K562 (cell line): Measurements from ENCODE around the gene MGAT5. TPM values are rescaled to one million over a fixed set of nuclear protein-coding genes. Genes with fewer than 3 reads are reported as not detected.

Source experiments
- ATAC-seq: fragments of 200-7000 bp; cut with Tn5 transposase; 3 replicates; pipeline ENCODE4 v1.9.1; 2020; ENCODE audit warnings: moderate library complexity
- BruUV-seq: library from RNA; stranded (reverse); fragments of 400-500 nt; replicated peaks from 2 replicates; lab custom pipeline; 2021; lab: Mats Ljungman, UMichigan
- CTCF ChIA-PET: fragments of 300-600 bp; formaldehyde crosslinking; extraction: SDS; loops from one replicate; lab custom pipeline; 2021; ENCODE audit warnings: low intra/inter-chr PET ratio; lab: Yijun Ruan, JAX
- POLR2A ChIA-PET: fragments of 300-600, 350-650 bp; sonication (Branson Sonifier 250); formaldehyde crosslinking; extraction: SDS; loops from one replicate; lab custom pipeline; 2021; ENCODE audit warnings: antibody characterized with exemption, inconsistent platforms; lab: Yijun Ruan, JAX
- DNase-seq, 4 experiments: peaks; one replicate each; pipeline versions ENCODE4 v3.0.0 to v3.0.0-alpha.2; 2011 to 2018; ENCODE audit warnings: low spot score in 3 of 4, mixed read lengths in 3 of 4; ENCODE audit errors: extremely low read depth in 1 of 4
- FAIRE-seq: peaks from 2 replicates; lab custom pipeline; 2011; peaks lifted over from hg19 to GRCh38; lab: Jason Lieb, UNC
- H2AFZ ChIP-seq: 2 replicates; pipeline ENCODE4 v1.6.0; 2011; ENCODE audit warnings: low read depth, low read length, control low read depth, inconsistent platforms
- H3K27ac ChIP-seq: fragments of 200-600 bp; 3 replicates; pipeline ENCODE4 v1.8.0; 2011; ENCODE audit warnings: low read depth, mild to moderate bottlenecking, control low read depth, inconsistent platforms, low read length, moderate library complexity, mixed read lengths; ENCODE audit errors: extremely low read depth
- H3K27me3 ChIP-seq, 2 experiments: fragments of 300-600 bp in 1 of 2; 2 replicates in 1 of 2; 3 replicates in 1 of 2; pipeline versions ENCODE4 v1.6.0 to v1.8.0; 2011; ENCODE audit warnings: inconsistent platforms in 2 of 2, low read length in 2 of 2, mild to moderate bottlenecking in 1 of 2, mixed read lengths in 1 of 2, moderate library complexity in 1 of 2; ENCODE audit not compliant: control insufficient read depth in 2 of 2, insufficient read depth in 2 of 2
- H3K36me3 ChIP-seq: fragments of 300-600 bp; 3 replicates; pipeline ENCODE4 v1.8.0; 2011; ENCODE audit warnings: mild to moderate bottlenecking, low read length, inconsistent platforms; ENCODE audit not compliant: control insufficient read depth, insufficient read depth
- H3K4me1 ChIP-seq, 2 experiments: fragments of 200-600 bp in 1 of 2; replicated peaks in 1 of 2; 2 replicates in 1 of 2; 3 replicates in 1 of 2; pipeline versions ENCODE4 v1.5.1 to v1.8.0; 2011; ENCODE audit warnings: inconsistent platforms in 2 of 2, low read length in 2 of 2, mild to moderate bottlenecking in 1 of 2, mixed read lengths in 1 of 2, moderate library complexity in 1 of 2; ENCODE audit not compliant: control insufficient read depth in 2 of 2, insufficient read depth in 2 of 2
- H3K4me2 ChIP-seq: 2 replicates; pipeline ENCODE4 v1.6.1; 2011; ENCODE audit warnings: low read length, control low read depth, inconsistent platforms, mixed read lengths; ENCODE audit not compliant: insufficient read depth
- H3K4me3 ChIP-seq: fragments of 200-600 bp; sonication (generic), shearing (Covaris generic); 2 replicates; pipeline ENCODE4 v1.5.1; 2016; ENCODE audit warnings: control low read depth, inconsistent platforms
- H3K79me2 ChIP-seq: fragments of 200-600 bp; 3 replicates; pipeline ENCODE4 v1.8.0; 2011; ENCODE audit warnings: low read length, inconsistent platforms; ENCODE audit not compliant: control insufficient read depth, insufficient read depth
- H3K9ac ChIP-seq, 2 experiments: 2 replicates each; pipeline versions ENCODE4 v1.6.0 to v1.6.1; 2011; ENCODE audit warnings: low read depth in 2 of 2, low read length in 2 of 2, control low read depth in 1 of 2, inconsistent platforms in 1 of 2, mild to moderate bottlenecking in 1 of 2, mixed read lengths in 1 of 2; ENCODE audit not compliant: insufficient read depth in 1 of 2
- H3K9me1 ChIP-seq: one replicate; pipeline ENCODE4 v1.6.0; 2011; ENCODE audit warnings: inconsistent platforms, mild to moderate bottlenecking, low read length, moderate library complexity; ENCODE audit not compliant: control insufficient read depth, insufficient read depth
- H3K9me3 ChIP-seq: replicated peaks from 2 replicates; pipeline ENCODE4 v1.5.1; 2011; ENCODE audit warnings: low read depth, low read length, inconsistent platforms; ENCODE audit not compliant: control insufficient read depth, insufficient read depth
- H4K20me1 ChIP-seq: replicated peaks from 2 replicates; pipeline ENCODE4 v1.6.1; 2011; ENCODE audit warnings: low read length, inconsistent platforms, mixed read lengths; ENCODE audit not compliant: control insufficient read depth, insufficient read depth
- BMI1 ChIP-seq: fragments of 150-350 bp; IDR thresholded peaks from 2 replicates; pipeline ENCODE4 v1.6.1; 2014; ENCODE audit warnings: low read length
- FIP1L1 ChIP-seq: fragments of 200-400 bp; formaldehyde crosslinking; IDR thresholded peaks from 2 replicates; pipeline ENCODE4 v1.6.1; 2018; ENCODE audit warnings: mild to moderate bottlenecking, low read depth, low read length; ENCODE audit not compliant: poor library complexity, severe bottlenecking
- GABPB1 ChIP-seq: sonication (generic); formaldehyde crosslinking; IDR thresholded peaks from 2 replicates; pipeline ENCODE4 v1.8.0; 2022; ENCODE audit warnings: mild to moderate bottlenecking, missing genetic modification reagents
- POLR3A ChIP-seq: IDR thresholded peaks from 2 replicates; pipeline ENCODE4 v1.6.1; 2011; ENCODE audit warnings: borderline replicate concordance, mild to moderate bottlenecking, moderate library complexity; ENCODE audit not compliant: insufficient read length, insufficient read depth; ENCODE audit errors: extremely low read depth
- RBM22 ChIP-seq: fragments of 200-400 bp; formaldehyde crosslinking; IDR thresholded peaks from 2 replicates; pipeline ENCODE4 v1.6.1; 2018; ENCODE audit warnings: low read length, low read depth; ENCODE audit not compliant: poor library complexity, severe bottlenecking
- SMARCA4 ChIP-seq: fragments of 450-650 bp; IDR thresholded peaks from 2 replicates; pipeline ENCODE4 v1.6.1; 2016
- ZNF347 ChIP-seq: fragments of 450-650 bp; formaldehyde crosslinking; IDR thresholded peaks from 2 replicates; pipeline ENCODE4 v1.4.0; 2020; ENCODE audit warnings: low read depth, mild to moderate bottlenecking, moderate library complexity
- ZNF444 ChIP-seq: fragments of 250-450 bp; sonication (Bioruptor Pico); IDR thresholded peaks from 2 replicates; pipeline ENCODE4 v1.4.0; 2020; ENCODE audit warnings: mild to moderate bottlenecking, moderate library complexity
- ZNF75A ChIP-seq: fragments of 450-650 bp; formaldehyde crosslinking; IDR thresholded peaks from 2 replicates; pipeline ENCODE4 v1.4.0; 2020; ENCODE audit warnings: mild to moderate bottlenecking
- WGBS: fragments of 100-300 bp; shearing (Covaris generic); methylation state at CpG from one replicate; pipeline ENCODE4 v1.1.6; 2016; ENCODE audit warnings: low coverage, mixed read lengths; ENCODE audit not compliant: insufficient coverage; ENCODE audit errors: missing lambda C conversion rate; 5-methylcytosine and 5-hydroxymethylcytosine counted together
- in situ Hi-C: fragments of 300-500 bp; cut with MboI; formaldehyde crosslinking; loops from 4 replicates; pipeline ENCODE4 v1.15.0; 2018; ENCODE audit warnings: inconsistent platforms, mixed read lengths
- intact Hi-C: fragments of 100-400 bp; cut with micrococcal nuclease; formaldehyde crosslinking; loops from 2 replicates; pipeline ENCODE4 v1.14.2; 2022
- polyA plus RNA-seq, 8 experiments: library from polyadenylated mRNA; depleted of rRNA in 4 of 8; stranded (reverse) in 5 of 8; unstranded in 3 of 8; fragments of >200 nt; fragmentation: Nextera tagmentation in 2 of 8; fragmentation: Illumina TruSeq in 1 of 8; extraction: Ambion mirVana in 2 of 8; extraction: Trizol in 1 of 8; gene quantifications; 2 replicates each; pipeline versions ENCODE4 v1.2.1 to v1.2.3, GENCODE V29; 2011 to 2014; ENCODE audit warnings: inconsistent platforms in 1 of 8, missing spikeins in 1 of 8
- total RNA-seq, 7 experiments: library from RNA; depleted of rRNA in 6 of 7; stranded (reverse); fragments of >200 nt in 6 of 7; fragmentation: Illumina TruSeq in 2 of 7; extraction: Trizol in 2 of 7; gene quantifications; 2 replicates each; pipeline versions ENCODE4 v1.2.1 to v1.2.3, GENCODE V29; 2011 to 2021; ENCODE audit warnings: low replicate concordance in 1 of 7
- TF ChIP-seq, protein P1 (sequence below): fragments of 250-450 bp; sonication (Bioruptor Pico); IDR thresholded peaks from 2 replicates; pipeline ENCODE4 v1.5.0; 2021; ENCODE audit warnings: mild to moderate bottlenecking, borderline replicate concordance
- TF ChIP-seq, protein P2 (sequence below): sonication (generic); formaldehyde crosslinking; IDR thresholded peaks from 2 replicates; pipeline ENCODE4 v1.8.0; 2022; ENCODE audit warnings: mild to moderate bottlenecking, missing genetic modification reagents
- TF ChIP-seq, protein P3 (sequence below): fragments of 450-650 bp; IDR thresholded peaks from 2 replicates; pipeline ENCODE4 v1.6.1; 2017; ENCODE audit warnings: antibody characterized with exemption
- TF ChIP-seq, protein P4 (sequence below), 3 experiments: fragments of 200-800 bp in 1 of 3; fragments of 250-450 bp in 1 of 3; fragments of 450-650 bp in 1 of 3; sonication (Bioruptor Pico) in 1 of 3; sonication (Bioruptor generic) in 1 of 3; formaldehyde crosslinking in 1 of 3; IDR thresholded peaks; 2 replicates each; pipeline versions ENCODE4 v1.6.1 to v1.8.0; 2016 to 2022; ENCODE audit warnings: mild to moderate bottlenecking in 2 of 3, missing genetic modification characterization in 2 of 3, missing compliant biosample characterization in 1 of 3, moderate library complexity in 1 of 3

The MGAT5 gene
- total and polyA plus RNA-seq, 9 of the 15 experiments (the other 6 are each of a cell fraction or from before 2014, with no cell fraction given): 1.6 to 18.6 (median 11.1) TPM

DNA sequence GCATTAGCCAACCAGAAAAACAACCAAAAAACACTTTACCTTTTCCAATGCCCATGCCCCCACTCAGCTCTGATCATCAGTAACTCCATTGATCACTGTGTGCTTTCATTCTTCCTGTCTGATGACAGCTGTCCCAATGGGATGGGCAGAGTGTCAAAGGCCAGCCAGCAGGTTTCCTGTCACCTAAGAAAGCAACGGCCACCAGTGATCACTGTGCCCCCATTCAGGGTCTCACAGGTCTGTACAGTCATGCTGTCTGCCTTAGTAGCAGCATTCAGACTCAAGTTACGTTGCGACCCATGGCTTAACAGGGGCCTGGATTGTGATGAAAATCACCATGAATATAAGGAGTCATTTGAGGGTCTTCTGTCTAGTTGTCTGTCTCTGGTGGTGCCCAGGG lies 184.5 kb downstream of the MGAT5 start:
- Histone ChIP-seq H3K9me1 (peaks cover 3% of the 10 kb centered on the region), H3K4me3 (no peak overlapping the region), H3K4me2 (no peak overlapping the region), H4K20me1 (no peaks in the 10 kb centered on the region; the same call in 1 of the 2 replicates), H3K79me2 (no peaks in the 10 kb centered on the region), H3K9me3 (no peaks in the 10 kb centered on the region), H2AFZ (no peak overlapping the region), H3K27me3 (no peaks in the 10 kb centered on the region), H3K36me3 (no peaks in the 10 kb centered on the region; the same call in 2 of the 3 replicates), H3K9ac (no peak overlapping the region), H3K27ac (no peak overlapping the region), H3K4me1 (no peaks in the 10 kb centered on the region)
- ChIA-PET CTCF (no interaction called here), POLR2A (interaction anchor here (0.7 kb wide), 1 partner anchor 26 kb away, joined by 4 read pairs; no protein-coding TSS in a partner anchor)
- BruUV-seq: no TSS peak
- DNase-seq (no peak), ATAC-seq (no peak), FAIRE-seq (no peak)
- intact Hi-C loops (no loop called here), in situ Hi-C loops (no loop called here)
- 64% methylated on average over 3 of the region's 3 CpGs for WGBS
- TF ChIP-seq RBM22 (no peak), ZNF444 (CRISPR knock-in tag) (no peak), ZNF75A (CRISPR knock-in tag) (no peak), FIP1L1 (no peak), SMARCA4 (no peak), ZNF347 (CRISPR knock-in tag) (no peak), BMI1 (no peak), GABPB1 (no peak), POLR3A (no peak)
- TF ChIP-seq, protein P1, sequence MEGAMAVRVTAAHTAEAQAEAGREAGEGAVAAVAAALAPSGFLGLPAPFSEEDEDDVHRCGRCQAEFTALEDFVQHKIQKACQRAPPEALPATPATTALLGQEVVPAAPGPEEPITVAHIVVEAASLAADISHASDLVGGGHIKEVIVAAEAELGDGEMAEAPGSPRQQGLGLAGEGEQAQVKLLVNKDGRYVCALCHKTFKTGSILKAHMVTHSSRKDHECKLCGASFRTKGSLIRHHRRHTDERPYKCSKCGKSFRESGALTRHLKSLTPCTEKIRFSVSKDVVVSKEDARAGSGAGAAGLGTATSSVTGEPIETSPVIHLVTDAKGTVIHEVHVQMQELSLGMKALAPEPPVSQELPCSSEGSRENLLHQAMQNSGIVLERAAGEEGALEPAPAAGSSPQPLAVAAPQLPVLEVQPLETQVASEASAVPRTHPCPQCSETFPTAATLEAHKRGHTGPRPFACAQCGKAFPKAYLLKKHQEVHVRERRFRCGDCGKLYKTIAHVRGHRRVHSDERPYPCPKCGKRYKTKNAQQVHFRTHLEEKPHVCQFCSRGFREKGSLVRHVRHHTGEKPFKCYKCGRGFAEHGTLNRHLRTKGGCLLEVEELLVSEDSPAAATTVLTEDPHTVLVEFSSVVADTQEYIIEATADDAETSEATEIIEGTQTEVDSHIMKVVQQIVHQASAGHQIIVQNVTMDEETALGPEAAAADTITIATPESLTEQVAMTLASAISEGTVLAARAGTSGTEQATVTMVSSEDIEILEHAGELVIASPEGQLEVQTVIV (CRISPR knock-in tag): no peak
- TF ChIP-seq, protein P2, sequence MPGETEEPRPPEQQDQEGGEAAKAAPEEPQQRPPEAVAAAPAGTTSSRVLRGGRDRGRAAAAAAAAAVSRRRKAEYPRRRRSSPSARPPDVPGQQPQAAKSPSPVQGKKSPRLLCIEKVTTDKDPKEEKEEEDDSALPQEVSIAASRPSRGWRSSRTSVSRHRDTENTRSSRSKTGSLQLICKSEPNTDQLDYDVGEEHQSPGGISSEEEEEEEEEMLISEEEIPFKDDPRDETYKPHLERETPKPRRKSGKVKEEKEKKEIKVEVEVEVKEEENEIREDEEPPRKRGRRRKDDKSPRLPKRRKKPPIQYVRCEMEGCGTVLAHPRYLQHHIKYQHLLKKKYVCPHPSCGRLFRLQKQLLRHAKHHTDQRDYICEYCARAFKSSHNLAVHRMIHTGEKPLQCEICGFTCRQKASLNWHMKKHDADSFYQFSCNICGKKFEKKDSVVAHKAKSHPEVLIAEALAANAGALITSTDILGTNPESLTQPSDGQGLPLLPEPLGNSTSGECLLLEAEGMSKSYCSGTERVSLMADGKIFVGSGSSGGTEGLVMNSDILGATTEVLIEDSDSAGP (CRISPR knock-in tag): no peak
- TF ChIP-seq, protein P3, sequence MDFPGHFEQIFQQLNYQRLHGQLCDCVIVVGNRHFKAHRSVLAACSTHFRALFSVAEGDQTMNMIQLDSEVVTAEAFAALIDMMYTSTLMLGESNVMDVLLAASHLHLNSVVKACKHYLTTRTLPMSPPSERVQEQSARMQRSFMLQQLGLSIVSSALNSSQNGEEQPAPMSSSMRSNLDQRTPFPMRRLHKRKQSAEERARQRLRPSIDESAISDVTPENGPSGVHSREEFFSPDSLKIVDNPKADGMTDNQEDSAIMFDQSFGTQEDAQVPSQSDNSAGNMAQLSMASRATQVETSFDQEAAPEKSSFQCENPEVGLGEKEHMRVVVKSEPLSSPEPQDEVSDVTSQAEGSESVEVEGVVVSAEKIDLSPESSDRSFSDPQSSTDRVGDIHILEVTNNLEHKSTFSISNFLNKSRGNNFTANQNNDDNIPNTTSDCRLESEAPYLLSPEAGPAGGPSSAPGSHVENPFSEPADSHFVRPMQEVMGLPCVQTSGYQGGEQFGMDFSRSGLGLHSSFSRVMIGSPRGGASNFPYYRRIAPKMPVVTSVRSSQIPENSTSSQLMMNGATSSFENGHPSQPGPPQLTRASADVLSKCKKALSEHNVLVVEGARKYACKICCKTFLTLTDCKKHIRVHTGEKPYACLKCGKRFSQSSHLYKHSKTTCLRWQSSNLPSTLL: no peak
- TF ChIP-seq, protein P4, sequence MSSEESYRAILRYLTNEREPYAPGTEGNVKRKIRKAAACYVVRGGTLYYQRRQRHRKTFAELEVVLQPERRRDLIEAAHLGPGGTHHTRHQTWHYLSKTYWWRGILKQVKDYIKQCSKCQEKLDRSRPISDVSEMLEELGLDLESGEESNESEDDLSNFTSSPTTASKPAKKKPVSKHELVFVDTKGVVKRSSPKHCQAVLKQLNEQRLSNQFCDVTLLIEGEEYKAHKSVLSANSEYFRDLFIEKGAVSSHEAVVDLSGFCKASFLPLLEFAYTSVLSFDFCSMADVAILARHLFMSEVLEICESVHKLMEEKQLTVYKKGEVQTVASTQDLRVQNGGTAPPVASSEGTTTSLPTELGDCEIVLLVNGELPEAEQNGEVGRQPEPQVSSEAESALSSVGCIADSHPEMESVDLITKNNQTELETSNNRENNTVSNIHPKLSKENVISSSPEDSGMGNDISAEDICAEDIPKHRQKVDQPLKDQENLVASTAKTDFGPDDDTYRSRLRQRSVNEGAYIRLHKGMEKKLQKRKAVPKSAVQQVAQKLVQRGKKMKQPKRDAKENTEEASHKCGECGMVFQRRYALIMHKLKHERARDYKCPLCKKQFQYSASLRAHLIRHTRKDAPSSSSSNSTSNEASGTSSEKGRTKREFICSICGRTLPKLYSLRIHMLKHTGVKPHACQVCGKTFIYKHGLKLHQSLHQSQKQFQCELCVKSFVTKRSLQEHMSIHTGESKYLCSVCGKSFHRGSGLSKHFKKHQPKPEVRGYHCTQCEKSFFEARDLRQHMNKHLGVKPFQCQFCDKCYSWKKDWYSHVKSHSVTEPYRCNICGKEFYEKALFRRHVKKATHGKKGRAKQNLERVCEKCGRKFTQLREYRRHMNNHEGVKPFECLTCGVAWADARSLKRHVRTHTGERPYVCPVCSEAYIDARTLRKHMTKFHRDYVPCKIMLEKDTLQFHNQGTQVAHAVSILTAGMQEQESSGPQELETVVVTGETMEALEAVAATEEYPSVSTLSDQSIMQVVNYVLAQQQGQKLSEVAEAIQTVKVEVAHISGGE (CRISPR knock-in tag; IDR thresholded peaks at IDR 0.05): no peak
